ENCODE results near the gene ESPN. TPM values are rescaled to one million over a fixed set of nuclear protein-coding genes. Genes with fewer than 3 reads are reported as not detected.

The ESPN gene
- total RNA-seq, 2 experiments from 2014 or later = not detected

GRCh38 chr1:6470132-6471085 lies 45.8 kb downstream of the ESPN start:
- Histone ChIP-seq H3K4me3 (ENCODE audit: low read depth, low read length, poor library complexity, severe bottlenecking) (no peak overlapping the region), H3K27ac (ENCODE audit: low read depth, low read length, poor library complexity, severe bottlenecking) (no peak overlapping the region), H3K36me3 (ENCODE audit: insufficient read depth, low read length) (no peaks in the 10 kb centered on the region), H4K20me1 (ENCODE audit: insufficient read depth, low read length) (no peaks in the 10 kb centered on the region), H2AFZ (ENCODE audit: low read length) (no peak overlapping the region), H3K9me3 (ENCODE audit: low read length) (no peaks in the 10 kb centered on the region), H3K4me2 (ENCODE audit: low read length) (no peak overlapping the region), H3K4me1 (ENCODE audit: insufficient read depth, low read length, poor library complexity, severe bottlenecking) (no peaks in the 10 kb centered on the region), H3K79me2 (ENCODE audit: insufficient read depth, low read depth, low read length) (no peaks in the 10 kb centered on the region), H3K9me2 (ENCODE audit: insufficient read depth, low read length) (no peaks in the 10 kb centered on the region)
- ChIA-PET CTCF (ENCODE audit: unreplicated experiment) (no interaction called here), POLR2A (no interaction called here)
- DNase-seq (ENCODE audit: low spot score) = no peak
- TF ChIP-seq EZH2phosphoT487 (IDR thresholded peaks at IDR 0.05; ENCODE audit: borderline replicate concordance, low read depth, low read length) (no peak), CTCF (conservative IDR thresholded peaks at IDR 0.05; ENCODE audit: low read length) (no peak)
- no TSS peak for BruUV-seq (replicated peaks)
- intact Hi-C loops (cut with micrococcal nuclease; ENCODE audit: unreplicated experiment) = no loop called here

- H3K9me2 ChIP-seq (ENCODE audit: insufficient read depth, low read length) = no peaks in the 10 kb centered on the region
- no TSS peak for BruUV-seq (replicated peaks)
- H3K4me2 ChIP-seq (ENCODE audit: low read length) = no peak overlapping the region
- H3K27ac ChIP-seq (ENCODE audit: low read depth, low read length, poor library complexity, severe bottlenecking) = no peak overlapping the region
- ChIA-PET POLR2A (no interaction called here), CTCF (ENCODE audit: unreplicated experiment) (no interaction called here)
- no peaks in the 10 kb centered on the region for H3K4me1 ChIP-seq (ENCODE audit: insufficient read depth, low read length, poor library complexity, severe bottlenecking)
- no peak overlapping the region for H2AFZ ChIP-seq (ENCODE audit: low read length)
- DNase-seq (ENCODE audit: low spot score) = no peak
- H3K4me3 ChIP-seq (ENCODE audit: low read depth, low read length, poor library complexity, severe bottlenecking) = no peak overlapping the region
- no peaks in the 10 kb centered on the region for H4K20me1 ChIP-seq (ENCODE audit: insufficient read depth, low read length)
- intact Hi-C loops (cut with micrococcal nuclease; ENCODE audit: unreplicated experiment) = no loop called here
- TF ChIP-seq CTCF (conservative IDR thresholded peaks at IDR 0.05; ENCODE audit: low read length) (no peak), EZH2phosphoT487 (IDR thresholded peaks at IDR 0.05; ENCODE audit: borderline replicate concordance, low read depth, low read length) (no peak)
- H3K9me3 ChIP-seq (ENCODE audit: low read length) = no peaks in the 10 kb centered on the region
- no peaks in the 10 kb centered on the region for H3K79me2 ChIP-seq (ENCODE audit: insufficient read depth, low read depth, low read length)
- no peaks in the 10 kb centered on the region for H3K36me3 ChIP-seq (ENCODE audit: insufficient read depth, low read length)
These were observed 46.8 kb downstream of the ESPN start for GRCh38 chr1:6471086-6471969.

Data from OCI-LY7 (cell line).